GM18499 (cell line): ENCODE measurements around the gene SMARCAD1.
"Not testable (repeated sequence)": the region's sequence is repeated elsewhere in the genome, so short reads cannot be mapped to it uniquely, and the experiment has no call there.

Experiments used
- ATAC-seq: cut with Tn5 transposase; IDR thresholded peaks from one replicate; pipeline ENCODE4 v1.9.1; 2021; ENCODE audit warnings: moderate number of reproducible peaks; ENCODE audit not compliant: insufficient read depth, unreplicated experiment

Gene SMARCAD1

DNA sequence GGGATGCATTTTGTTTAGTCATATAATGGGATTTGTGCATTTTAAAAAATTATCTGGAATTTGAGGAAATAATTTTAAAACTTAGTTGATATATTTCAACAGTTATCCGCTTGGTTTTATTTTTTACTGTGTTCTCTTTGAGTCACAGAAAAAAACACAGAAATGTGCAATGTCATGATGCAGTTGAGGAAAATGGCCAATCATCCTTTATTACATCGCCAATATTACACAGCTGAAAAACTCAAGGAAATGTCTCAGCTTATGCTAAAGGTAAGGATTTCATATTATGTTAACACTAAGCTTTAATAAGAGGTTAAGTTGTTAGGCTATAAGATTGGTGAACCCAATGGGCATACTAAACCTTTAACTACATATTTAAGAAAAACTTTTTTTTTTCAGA lies 71.1 kb downstream of the SMARCAD1 start:
- no peak for ATAC-seq

DNA sequence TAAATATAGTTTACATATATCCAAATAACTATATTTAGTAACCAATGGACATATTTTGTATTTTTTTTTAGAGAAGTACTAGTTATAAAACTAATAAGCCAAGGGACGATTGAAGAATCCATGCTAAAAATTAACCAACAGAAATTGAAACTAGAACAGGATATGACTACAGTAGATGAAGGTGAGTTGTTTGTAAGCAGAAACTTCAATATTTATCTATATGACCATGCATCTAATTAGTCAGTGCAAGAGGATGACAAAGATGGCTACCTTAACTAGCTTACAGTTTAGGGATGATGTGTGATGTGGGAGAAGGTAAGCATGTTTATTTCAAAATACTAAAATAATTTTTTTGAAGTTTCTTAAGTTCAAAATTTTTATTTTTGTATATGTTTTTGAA lies 77.2 kb downstream of the SMARCAD1 start:
- ATAC-seq: no peak

- ATAC-seq: no peak
Measured at GRCh38 chr4:94285666-94286065, 78.0 kb downstream of the SMARCAD1 start.

GRCh38 chr4:94290245-94290644 lies 82.6 kb downstream of the SMARCAD1 start:
- ATAC-seq: no peak

DNA sequence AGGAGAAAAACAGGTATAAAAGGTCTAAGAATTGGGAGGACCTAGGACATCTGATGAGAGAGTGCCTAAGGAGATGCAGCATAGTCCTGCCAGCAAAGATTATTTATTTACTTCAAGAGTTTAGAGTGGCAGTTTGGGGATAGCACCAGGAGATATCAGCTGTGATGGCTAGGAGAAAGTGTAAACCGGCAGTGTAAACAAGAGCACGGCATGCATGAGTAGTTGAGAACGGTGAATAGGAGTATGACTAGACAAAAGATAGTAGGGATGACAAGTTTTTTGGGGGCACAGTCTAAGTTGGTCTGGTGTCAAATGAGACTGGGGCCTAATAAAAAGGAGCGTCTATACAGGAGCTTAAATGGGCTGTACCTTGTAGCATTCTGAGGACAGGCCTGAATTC lies 86.3 kb downstream of the SMARCAD1 start:
- ATAC-seq: not testable (repeated sequence)

GRCh38 chr4:94295473-94295872 lies 87.8 kb downstream of the SMARCAD1 start:
- not testable (repeated sequence) for ATAC-seq

DNA sequence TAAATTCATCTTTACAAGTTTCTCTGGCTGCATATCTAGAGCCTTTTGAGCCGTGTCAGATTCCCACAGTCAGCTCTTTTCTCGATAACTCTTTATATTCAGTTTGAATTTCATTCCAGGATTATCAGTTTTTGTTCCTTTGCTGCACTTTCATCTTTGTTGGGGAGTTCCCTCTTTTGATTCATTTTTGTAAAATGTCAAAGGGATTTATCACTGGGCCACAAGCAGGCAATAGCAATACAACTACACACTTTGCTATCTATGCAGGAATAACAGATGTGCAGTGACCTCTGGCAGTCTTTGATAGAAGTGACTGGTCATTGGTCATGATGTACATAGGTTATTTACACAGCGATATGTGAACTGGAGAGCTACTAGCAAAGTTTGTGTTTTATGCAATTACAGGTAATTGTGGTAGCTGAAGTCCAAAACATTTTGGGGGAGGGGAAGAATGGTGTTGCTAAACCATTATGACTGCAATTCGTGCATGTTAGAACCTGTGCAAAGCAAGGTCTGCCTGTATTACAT lies 91.1 kb downstream of the SMARCAD1 start:
- no peak for ATAC-seq

GRCh38 chr4:94302191-94302590 lies 94.5 kb downstream of the SMARCAD1 start:
- no peak for ATAC-seq

DNA sequence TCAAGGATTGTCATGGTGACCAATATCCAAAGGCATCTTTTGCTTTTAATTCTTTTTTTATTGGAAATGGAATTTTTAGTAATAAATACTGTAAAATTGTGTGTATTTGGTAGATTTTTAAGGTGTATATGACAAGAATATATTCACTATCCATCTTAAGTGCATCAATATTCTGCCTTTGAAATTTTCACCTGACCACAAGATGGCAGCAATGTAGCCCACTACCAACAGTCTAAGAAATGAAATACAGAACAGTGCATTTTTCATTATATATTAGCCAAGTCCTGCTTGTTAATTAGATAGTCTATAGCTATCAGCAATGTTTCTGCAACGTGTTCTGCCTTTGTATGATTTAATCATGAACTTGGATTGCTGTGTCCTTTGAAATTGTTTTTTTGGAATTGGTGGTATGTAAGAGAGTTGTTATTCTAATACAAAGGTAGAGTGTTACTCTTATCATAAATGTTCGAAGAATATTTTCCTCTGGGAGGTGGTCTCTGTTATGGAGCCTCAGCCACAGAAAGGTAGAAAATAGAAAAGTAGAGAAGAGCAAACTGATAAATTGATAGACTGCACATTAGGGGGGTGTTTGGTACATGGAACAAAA lies 96.8 kb downstream of the SMARCAD1 start:
- ATAC-seq: no peak

- no peak for ATAC-seq
Measured at GRCh38 chr4:94305466-94306225, 98.0 kb downstream of the SMARCAD1 start.

- no peak for ATAC-seq
Measured at GRCh38 chr4:94306713-94307112, 99.0 kb downstream of the SMARCAD1 start.

DNA sequence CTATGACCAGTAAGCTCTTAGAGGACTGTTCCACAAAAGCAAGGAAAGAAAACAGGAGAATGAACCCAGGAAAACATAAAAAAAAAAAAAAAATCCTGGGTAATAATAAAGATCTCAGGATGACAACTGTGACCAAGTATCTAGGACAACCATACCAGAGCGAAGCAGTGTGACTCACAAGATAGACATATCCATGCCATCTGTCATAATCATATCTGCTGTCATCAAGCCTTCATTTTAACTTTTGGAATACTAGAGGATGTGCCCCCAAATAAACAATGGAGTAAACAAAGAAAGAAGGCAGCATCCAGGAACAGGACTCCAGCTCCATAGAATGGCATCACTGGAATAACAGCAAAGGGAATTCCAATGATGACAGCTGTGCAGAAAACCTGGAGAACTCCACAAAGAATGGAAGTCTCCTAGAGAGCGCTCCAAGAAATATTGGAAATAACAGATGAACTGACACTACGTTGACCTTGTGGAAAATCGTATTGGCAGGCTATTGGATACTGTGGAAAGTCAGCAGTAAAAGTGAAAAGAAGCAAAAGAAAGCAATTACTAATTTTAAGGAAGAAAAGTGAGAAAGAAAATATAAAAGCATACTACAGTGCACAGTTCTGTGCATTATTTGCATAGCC lies 99.7 kb downstream of the SMARCAD1 start:
- no peak for ATAC-seq

DNA sequence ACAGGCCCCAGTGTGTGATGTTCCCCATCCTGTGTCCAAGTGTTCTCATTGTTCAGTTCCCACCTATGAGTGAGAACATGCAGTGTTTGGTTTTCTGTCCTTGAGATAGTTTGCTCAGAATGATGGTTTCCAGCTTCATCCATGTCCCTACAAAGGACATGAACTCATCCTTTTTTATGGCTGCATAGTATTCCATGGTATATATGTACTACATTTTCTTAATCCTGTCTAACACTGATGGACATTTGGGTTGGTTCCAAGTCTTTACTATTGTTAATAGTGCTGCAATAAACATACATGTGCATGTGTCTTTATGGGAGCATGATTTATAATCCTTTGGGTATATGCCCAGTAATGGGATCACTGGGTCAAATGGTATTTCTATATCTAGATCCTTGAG lies 112.3 kb downstream of the SMARCAD1 start:
- not testable (repeated sequence) for ATAC-seq

- ATAC-seq: no peak
Measured at GRCh38 chr4:94325835-94326234, 118.2 kb downstream of the SMARCAD1 start.

DNA sequence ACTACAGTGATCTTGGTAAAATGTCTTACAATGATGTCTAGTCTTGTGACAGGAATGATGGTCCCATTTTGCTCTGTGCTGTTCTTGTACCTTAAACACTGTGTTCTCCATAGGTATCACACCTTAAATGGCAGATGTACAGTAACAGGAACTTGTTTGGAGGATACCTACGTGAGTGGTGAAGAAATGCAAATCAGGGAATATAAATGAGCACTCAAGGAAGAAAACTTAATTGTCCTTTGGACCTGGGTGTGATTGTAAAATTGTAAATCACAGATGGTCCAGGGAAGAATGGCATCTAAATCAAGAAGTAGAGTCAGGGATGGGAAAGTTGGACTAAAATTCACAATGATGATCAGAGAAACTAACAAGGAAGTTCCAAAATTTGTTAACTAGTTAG lies 122.3 kb downstream of the SMARCAD1 start:
- ATAC-seq: no peak

- ATAC-seq: no peak
Measured at GRCh38 chr4:94332983-94333590, 125.4 kb downstream of the SMARCAD1 start.

GRCh38 chr4:94333866-94334265 lies 126.2 kb downstream of the SMARCAD1 start:
- ATAC-seq: no peak

DNA sequence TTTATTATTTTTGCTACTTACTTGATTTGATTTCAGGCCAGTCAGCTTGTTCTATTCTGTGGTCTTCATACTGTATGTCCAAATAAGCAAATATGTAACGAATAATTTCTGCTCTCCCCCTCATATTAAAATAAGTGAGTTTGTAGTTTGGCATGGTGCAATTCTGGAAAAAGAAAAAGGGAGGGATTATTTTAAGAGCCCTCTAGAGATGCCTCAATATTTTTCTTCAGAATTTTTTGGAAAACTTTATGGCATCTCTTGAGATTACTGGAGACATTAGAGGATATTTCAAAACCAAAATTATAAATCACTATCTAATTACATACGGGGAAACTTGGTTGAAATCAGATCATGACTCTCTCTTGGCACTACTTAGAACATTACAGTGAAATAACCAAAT lies 126.8 kb downstream of the SMARCAD1 start:
- ATAC-seq: no peak

DNA sequence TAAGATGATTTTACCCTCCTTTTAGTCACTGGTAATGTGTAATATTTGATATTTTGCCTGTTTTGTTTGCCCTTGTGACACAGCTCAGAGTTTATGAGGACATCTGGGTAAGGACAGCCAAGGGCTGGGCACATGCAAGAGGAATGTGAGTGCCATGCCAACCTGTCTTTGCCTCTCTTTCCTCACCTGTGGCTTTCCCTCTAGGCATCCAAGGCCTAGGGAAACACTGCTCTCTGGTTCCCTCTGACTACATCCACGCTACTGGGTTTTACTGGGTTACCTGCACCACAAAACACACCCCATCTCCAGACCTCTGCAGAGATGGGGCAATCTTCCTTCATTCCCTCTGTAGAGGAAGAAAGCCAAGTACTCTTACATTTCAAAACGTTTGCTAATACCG lies 127.3 kb downstream of the SMARCAD1 start:
- no peak for ATAC-seq

DNA sequence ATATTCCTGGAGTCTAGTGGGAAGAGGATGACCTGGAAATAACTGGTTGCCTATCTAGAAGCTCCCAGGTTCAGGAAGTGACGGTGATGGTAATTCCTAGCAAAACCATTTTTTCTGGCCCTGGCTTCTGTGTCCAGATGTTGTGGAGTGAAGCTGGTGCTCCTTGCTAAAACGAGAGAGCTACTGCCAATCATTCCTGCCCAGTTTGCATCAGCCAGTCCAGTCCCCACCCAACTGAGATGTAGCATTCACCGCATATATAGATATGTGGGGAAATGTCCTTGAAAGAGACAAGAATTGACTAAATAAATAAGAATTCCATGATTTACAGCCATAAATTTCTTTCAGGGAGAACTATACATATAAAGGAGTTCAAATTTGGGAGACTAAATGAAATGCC lies 128.6 kb downstream of the SMARCAD1 start:
- ATAC-seq: no peak

- not testable (repeated sequence) for ATAC-seq
Measured at GRCh38 chr4:94336791-94337190, 129.1 kb downstream of the SMARCAD1 start.
